ENCODE measurements around the gene PIK3R3.

DNA sequence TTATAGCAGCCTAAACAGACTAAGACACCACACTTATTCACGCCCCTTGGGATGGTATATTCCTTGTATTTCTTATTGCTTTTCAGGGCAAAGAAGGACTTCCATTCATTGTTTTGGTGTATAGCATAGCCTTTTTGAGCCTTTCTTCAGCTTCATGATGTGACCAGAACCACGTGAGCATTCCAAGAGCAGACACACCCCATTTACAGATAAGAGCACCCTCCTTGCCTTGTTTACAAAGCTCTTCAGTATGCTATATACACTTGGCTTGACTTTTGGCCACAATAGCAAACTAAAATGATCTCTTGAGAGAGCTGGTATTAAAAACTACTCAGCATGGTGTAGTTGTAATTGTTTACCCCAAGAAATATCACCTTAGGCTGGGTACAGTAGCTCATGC lies 78.7 kb downstream of the PIK3R3 start:
- TF ChIP-seq, protein P1, sequence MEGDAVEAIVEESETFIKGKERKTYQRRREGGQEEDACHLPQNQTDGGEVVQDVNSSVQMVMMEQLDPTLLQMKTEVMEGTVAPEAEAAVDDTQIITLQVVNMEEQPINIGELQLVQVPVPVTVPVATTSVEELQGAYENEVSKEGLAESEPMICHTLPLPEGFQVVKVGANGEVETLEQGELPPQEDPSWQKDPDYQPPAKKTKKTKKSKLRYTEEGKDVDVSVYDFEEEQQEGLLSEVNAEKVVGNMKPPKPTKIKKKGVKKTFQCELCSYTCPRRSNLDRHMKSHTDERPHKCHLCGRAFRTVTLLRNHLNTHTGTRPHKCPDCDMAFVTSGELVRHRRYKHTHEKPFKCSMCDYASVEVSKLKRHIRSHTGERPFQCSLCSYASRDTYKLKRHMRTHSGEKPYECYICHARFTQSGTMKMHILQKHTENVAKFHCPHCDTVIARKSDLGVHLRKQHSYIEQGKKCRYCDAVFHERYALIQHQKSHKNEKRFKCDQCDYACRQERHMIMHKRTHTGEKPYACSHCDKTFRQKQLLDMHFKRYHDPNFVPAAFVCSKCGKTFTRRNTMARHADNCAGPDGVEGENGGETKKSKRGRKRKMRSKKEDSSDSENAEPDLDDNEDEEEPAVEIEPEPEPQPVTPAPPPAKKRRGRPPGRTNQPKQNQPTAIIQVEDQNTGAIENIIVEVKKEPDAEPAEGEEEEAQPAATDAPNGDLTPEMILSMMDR (IDR thresholded peaks at IDR 0.05) = no peak
- no peak for TF ChIP-seq POLR2A (IDR thresholded peaks at IDR 0.05)
